Neural progenitor cell (in vitro differentiated cells): Measurements from ENCODE around the gene NOL6. TPM values are rescaled to one million over a fixed set of nuclear protein-coding genes. Genes with fewer than 3 reads are reported as not detected.

ENCODE experiments used
- DNase-seq: peaks from one replicate; pipeline ENCODE4 v3.0.0-alpha.2; 2016; ENCODE audit warnings: low spot score
- H2AFZ ChIP-seq: fragments of 200-600 bp; sonication (generic); replicated peaks from 2 replicates; pipeline ENCODE4 v1.6.1; 2016; ENCODE audit warnings: antibody characterized with exemption
- H3F3A ChIP-seq: fragments of 200-600 bp; sonication (generic); 2 replicates; pipeline ENCODE4 v1.6.1; 2016; ENCODE audit warnings: antibody characterized with exemption, low read depth
- H3K27ac ChIP-seq: fragments of 200-600 bp; sonication (generic); 2 replicates; pipeline ENCODE4 v1.5.1; 2016; ENCODE audit warnings: mild to moderate bottlenecking
- H3K27me3 ChIP-seq: fragments of 200-600 bp; sonication (generic); 2 replicates; pipeline ENCODE4 v1.6.1; 2016; ENCODE audit warnings: mild to moderate bottlenecking, moderate library complexity
- H3K36me3 ChIP-seq: fragments of 200-600 bp; sonication (generic); 2 replicates; pipeline ENCODE4 v1.5.1; 2016
- H3K4me1 ChIP-seq: fragments of 200-600 bp; sonication (generic); 2 replicates; pipeline ENCODE4 v1.6.1; 2016; ENCODE audit warnings: mixed run types
- H3K4me2 ChIP-seq: fragments of 200-600 bp; sonication (generic); 2 replicates; pipeline ENCODE4 v1.6.1; 2016
- H3K4me3 ChIP-seq: fragments of 200-600 bp; sonication (generic); 2 replicates; pipeline ENCODE4 v1.5.1; 2016
- H3K79me2 ChIP-seq: fragments of 200-600 bp; sonication (generic); 2 replicates; pipeline ENCODE4 v1.6.1; 2016; ENCODE audit warnings: low read depth
- H3K9ac ChIP-seq: fragments of 200-600 bp; sonication (generic); 2 replicates; pipeline ENCODE4 v1.6.1; 2016
- H3K9me3 ChIP-seq: fragments of 200-600 bp; sonication (generic); 2 replicates; pipeline ENCODE4 v1.5.1; 2016; ENCODE audit warnings: low read depth
- H4K20me1 ChIP-seq: fragments of 200-600 bp; sonication (generic); 2 replicates; pipeline ENCODE4 v1.6.1; 2016; ENCODE audit warnings: low read depth
- H3K27ac Mint-ChIP-seq: 3 replicates; pipeline ENCODE4 v1.8.0; 2021; ENCODE audit warnings: mixed read lengths
- H3K27me3 Mint-ChIP-seq: 2 replicates; pipeline ENCODE4 v1.8.0; 2022; ENCODE audit warnings: low read depth, mild to moderate bottlenecking, inconsistent platforms, moderate library complexity, mixed read lengths; ENCODE audit not compliant: insufficient read depth
- H3K36me3 Mint-ChIP-seq: 3 replicates; pipeline ENCODE4 v1.8.0; 2021; ENCODE audit warnings: mixed read lengths
- H3K4me1 Mint-ChIP-seq: 3 replicates; pipeline ENCODE4 v1.8.0; 2021; ENCODE audit warnings: mixed read lengths
- H3K4me3 Mint-ChIP-seq: 3 replicates; pipeline ENCODE4 v1.8.0; 2021; ENCODE audit warnings: mild to moderate bottlenecking, moderate library complexity, mixed read lengths
- H3K9me3 Mint-ChIP-seq: 3 replicates; pipeline ENCODE4 v1.8.0; 2020; ENCODE audit warnings: mixed read lengths
- EZH2 ChIP-seq: fragments of 200-600 bp; sonication (generic); IDR thresholded peaks from 2 replicates; pipeline ENCODE4 v1.6.1; 2017; ENCODE audit warnings: antibody characterized with exemption, mild to moderate bottlenecking, moderate library complexity
- EZH2phosphoT487 ChIP-seq: fragments of 200-600 bp; sonication (generic); IDR thresholded peaks from 2 replicates; pipeline ENCODE4 v1.6.1; 2017; ENCODE audit warnings: antibody characterized with exemption
- total RNA-seq: library from RNA; depleted of rRNA; stranded (reverse); fragments of >200 nt; gene quantifications from 2 replicates; pipeline ENCODE4 v1.2.3, GENCODE V29; 2015; ENCODE audit warnings: low replicate concordance
- TF ChIP-seq, protein P1 (sequence below): fragments of 200-600 bp; sonication (generic); IDR thresholded peaks from 2 replicates; pipeline ENCODE4 v1.5.1; 2017; ENCODE audit warnings: antibody characterized with exemption, mild to moderate bottlenecking

NOL6 gene
- total RNA-seq, 1 donor from 2014 or later = 9.2 TPM

DNA sequence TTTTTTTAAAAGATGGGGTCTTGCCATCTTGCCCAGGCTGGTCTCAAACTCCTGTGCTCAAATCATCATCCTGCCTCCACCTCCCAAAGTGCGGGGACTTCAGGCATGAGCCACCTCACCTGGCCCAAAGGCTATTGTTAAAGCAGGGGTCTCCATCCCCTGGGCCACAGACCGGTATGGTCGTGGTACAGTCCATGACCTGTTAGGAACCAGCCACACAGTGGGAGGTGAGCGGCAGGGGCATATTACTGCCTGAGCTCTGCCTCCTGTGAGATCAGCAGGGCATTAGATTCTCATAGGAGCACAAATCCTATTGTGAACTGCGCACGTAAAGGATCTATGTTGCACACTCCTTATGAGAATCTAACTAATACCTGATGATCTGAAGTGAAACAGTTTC is 7.3 kb upstream of the NOL6 start:
- no peak overlapping the region for H3K4me3 ChIP-seq
- no peaks in the 10 kb centered on the region for H3K4me1 Mint-ChIP-seq
- H3K4me3 Mint-ChIP-seq = no peak overlapping the region
- H2AFZ ChIP-seq = no peak overlapping the region
- H3K9me3 Mint-ChIP-seq = no peaks in the 10 kb centered on the region
- H3K36me3 Mint-ChIP-seq = no peaks in the 10 kb centered on the region
- H3K27ac Mint-ChIP-seq = no peak overlapping the region
- H3K27me3 Mint-ChIP-seq = peaks cover 5% of the 10 kb centered on the region
- no peaks in the 10 kb centered on the region for H3F3A ChIP-seq
- TF ChIP-seq EZH2phosphoT487 (no peak), EZH2 (no peak)
- TF ChIP-seq, protein P1, sequence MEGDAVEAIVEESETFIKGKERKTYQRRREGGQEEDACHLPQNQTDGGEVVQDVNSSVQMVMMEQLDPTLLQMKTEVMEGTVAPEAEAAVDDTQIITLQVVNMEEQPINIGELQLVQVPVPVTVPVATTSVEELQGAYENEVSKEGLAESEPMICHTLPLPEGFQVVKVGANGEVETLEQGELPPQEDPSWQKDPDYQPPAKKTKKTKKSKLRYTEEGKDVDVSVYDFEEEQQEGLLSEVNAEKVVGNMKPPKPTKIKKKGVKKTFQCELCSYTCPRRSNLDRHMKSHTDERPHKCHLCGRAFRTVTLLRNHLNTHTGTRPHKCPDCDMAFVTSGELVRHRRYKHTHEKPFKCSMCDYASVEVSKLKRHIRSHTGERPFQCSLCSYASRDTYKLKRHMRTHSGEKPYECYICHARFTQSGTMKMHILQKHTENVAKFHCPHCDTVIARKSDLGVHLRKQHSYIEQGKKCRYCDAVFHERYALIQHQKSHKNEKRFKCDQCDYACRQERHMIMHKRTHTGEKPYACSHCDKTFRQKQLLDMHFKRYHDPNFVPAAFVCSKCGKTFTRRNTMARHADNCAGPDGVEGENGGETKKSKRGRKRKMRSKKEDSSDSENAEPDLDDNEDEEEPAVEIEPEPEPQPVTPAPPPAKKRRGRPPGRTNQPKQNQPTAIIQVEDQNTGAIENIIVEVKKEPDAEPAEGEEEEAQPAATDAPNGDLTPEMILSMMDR = no peak
- no peak overlapping the region for H3K27ac ChIP-seq
- H3K4me2 ChIP-seq = no peak overlapping the region
- no peaks in the 10 kb centered on the region for H4K20me1 ChIP-seq
- H3K4me1 ChIP-seq = no peaks in the 10 kb centered on the region
- H3K9ac ChIP-seq = no peak overlapping the region
- no peaks in the 10 kb centered on the region for H3K79me2 ChIP-seq
- no peaks in the 10 kb centered on the region for H3K9me3 ChIP-seq
- no peaks in the 10 kb centered on the region for H3K36me3 ChIP-seq
- no peak for DNase-seq
- H3K27me3 ChIP-seq = no peaks in the 10 kb centered on the region

DNA sequence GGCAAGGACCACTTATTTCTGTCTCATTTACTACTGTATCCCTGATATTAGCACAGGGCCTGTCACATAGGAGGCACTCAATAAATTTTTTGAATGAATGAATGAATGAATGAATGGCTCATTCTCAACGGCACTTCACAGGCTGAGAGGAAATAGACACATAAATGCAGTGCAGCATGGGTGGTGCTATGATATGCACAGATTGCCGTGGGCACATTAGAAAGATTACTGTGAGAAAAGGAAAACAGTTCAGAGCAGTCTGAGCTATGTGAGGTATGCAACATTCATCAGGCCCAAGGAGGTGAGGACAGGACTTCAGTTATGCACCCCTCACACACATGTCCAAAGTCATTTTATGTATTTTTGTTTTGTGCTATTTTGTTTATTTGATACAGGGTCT is 6.4 kb upstream of the NOL6 start:
- H3K9me3 Mint-ChIP-seq = no peaks in the 10 kb centered on the region
- no peak overlapping the region for H3K27ac Mint-ChIP-seq
- H3K4me3 Mint-ChIP-seq = peak overlapping the region; percentile 27
- H3K27ac ChIP-seq = no peak overlapping the region
- H2AFZ ChIP-seq = no peak overlapping the region
- no peaks in the 10 kb centered on the region for H4K20me1 ChIP-seq
- no peaks in the 10 kb centered on the region for H3F3A ChIP-seq
- peaks cover 5% of the 10 kb centered on the region for H3K27me3 Mint-ChIP-seq
- H3K36me3 Mint-ChIP-seq = no peaks in the 10 kb centered on the region
- no peak overlapping the region for H3K4me2 ChIP-seq
- H3K36me3 ChIP-seq = no peaks in the 10 kb centered on the region
- DNase-seq = no peak
- H3K9me3 ChIP-seq = no peaks in the 10 kb centered on the region
- no peaks in the 10 kb centered on the region for H3K4me1 ChIP-seq
- no peaks in the 10 kb centered on the region for H3K4me1 Mint-ChIP-seq
- no peaks in the 10 kb centered on the region for H3K27me3 ChIP-seq
- TF ChIP-seq EZH2 = no peak
- TF ChIP-seq, protein P1 = no peak
- H3K79me2 ChIP-seq = no peaks in the 10 kb centered on the region
- H3K4me3 ChIP-seq = no peak overlapping the region
- H3K9ac ChIP-seq = no peak overlapping the region

DNA sequence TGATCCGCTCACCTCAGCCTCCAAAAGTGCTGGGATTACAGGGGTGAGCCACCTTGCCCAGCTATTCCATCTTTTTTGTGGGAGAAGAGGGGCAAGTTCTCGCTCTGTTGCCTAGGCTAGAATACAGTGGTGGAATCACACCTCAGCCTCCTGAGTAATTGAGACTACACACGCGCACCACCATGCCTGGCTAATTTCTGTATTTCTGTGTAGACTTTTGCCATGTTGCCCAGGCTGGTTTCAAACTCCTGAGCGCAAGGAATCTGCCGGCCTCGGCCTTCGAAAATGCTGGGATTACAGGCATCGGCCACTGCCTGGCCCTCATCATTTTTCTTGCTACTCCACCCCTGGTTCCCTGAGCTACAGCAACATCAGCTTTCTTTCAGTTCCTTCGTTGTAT is 2.8 kb upstream of the NOL6 start:
- Mint-ChIP-seq H3K27ac (no peak overlapping the region), H3K4me3 (no peak overlapping the region), H3K27me3 (peaks cover 5% of the 10 kb centered on the region), H3K9me3 (no peaks in the 10 kb centered on the region), H3K36me3 (peaks cover under 1% of the 10 kb centered on the region), H3K4me1 (peaks cover 12% of the 10 kb centered on the region)
- Histone ChIP-seq H3K27ac (no peak overlapping the region), H3F3A (no peaks in the 10 kb centered on the region), H3K36me3 (no peaks in the 10 kb centered on the region), H3K9ac (no peak overlapping the region), H3K79me2 (peaks cover 27% of the 10 kb centered on the region), H4K20me1 (no peaks in the 10 kb centered on the region), H3K4me2 (no peak overlapping the region), H2AFZ (no peak overlapping the region), H3K4me3 (no peak overlapping the region), H3K4me1 (peaks cover 3% of the 10 kb centered on the region), H3K9me3 (no peaks in the 10 kb centered on the region), H3K27me3 (no peaks in the 10 kb centered on the region)
- no peak for TF ChIP-seq EZH2phosphoT487
- TF ChIP-seq EZH2 = no peak
- TF ChIP-seq, protein P1 = no peak
- DNase-seq = no peak
